Measurements from ENCODE around the gene RAET1L.

GRCh38 chr6:150055131-150055530 lies 29.8 kb upstream of the RAET1L start:
- no peak for TF ChIP-seq CBX1 (IDR thresholded peaks at IDR 0.05; ENCODE audit: low read depth)
- TF ChIP-seq, protein P1, sequence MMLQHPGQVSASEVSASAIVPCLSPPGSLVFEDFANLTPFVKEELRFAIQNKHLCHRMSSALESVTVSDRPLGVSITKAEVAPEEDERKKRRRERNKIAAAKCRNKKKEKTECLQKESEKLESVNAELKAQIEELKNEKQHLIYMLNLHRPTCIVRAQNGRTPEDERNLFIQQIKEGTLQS (IDR thresholded peaks at IDR 0.05), result no peak
- TF ChIP-seq, protein P1 (CRISPR knock-in tag; conservative IDR thresholded peaks at IDR 0.05), result no peak
- TF ChIP-seq, protein P2, sequence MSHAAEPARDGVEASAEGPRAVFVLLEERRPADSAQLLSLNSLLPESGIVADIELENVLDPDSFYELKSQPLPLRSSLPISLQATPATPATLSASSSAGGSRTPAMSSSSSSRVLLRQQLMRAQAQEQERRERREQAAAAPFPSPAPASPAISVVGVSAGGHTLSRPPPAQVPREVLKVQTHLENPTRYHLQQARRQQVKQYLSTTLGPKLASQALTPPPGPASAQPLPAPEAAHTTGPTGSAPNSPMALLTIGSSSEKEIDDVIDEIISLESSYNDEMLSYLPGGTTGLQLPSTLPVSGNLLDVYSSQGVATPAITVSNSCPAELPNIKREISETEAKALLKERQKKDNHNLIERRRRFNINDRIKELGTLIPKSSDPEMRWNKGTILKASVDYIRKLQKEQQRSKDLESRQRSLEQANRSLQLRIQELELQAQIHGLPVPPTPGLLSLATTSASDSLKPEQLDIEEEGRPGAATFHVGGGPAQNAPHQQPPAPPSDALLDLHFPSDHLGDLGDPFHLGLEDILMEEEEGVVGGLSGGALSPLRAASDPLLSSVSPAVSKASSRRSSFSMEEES (CRISPR knock-in tag; IDR thresholded peaks at IDR 0.05), result no peak
- TF ChIP-seq NR2F6 (CRISPR knock-in tag; IDR thresholded peaks at IDR 0.05), result no peak
- TF ChIP-seq PBX2 (CRISPR knock-in tag; IDR thresholded peaks at IDR 0.05; ENCODE audit: low read depth), result no peak
- no peak for TF ChIP-seq PBX2 (tag; conservative IDR thresholded peaks at IDR 0.05; ENCODE audit: low read depth)
- no peak for TF ChIP-seq JUND (IDR thresholded peaks at IDR 0.05; ENCODE audit: borderline replicate concordance, low read depth, low read length)
- TF ChIP-seq JUND (tag; IDR thresholded peaks at IDR 0.05; ENCODE audit: borderline replicate concordance, low read depth, low read length), result no peak
- TF ChIP-seq FOXA1 (IDR thresholded peaks at IDR 0.05; ENCODE audit: borderline replicate concordance), result no peak
- TF ChIP-seq MAFF (IDR thresholded peaks at IDR 0.05; ENCODE audit: low read length), result no peak
- no peak for TF ChIP-seq CREB1 (IDR thresholded peaks at IDR 0.05)
- no peak for TF ChIP-seq CREB1 (CRISPR knock-in tag; IDR thresholded peaks at IDR 0.05)
- TF ChIP-seq XRCC5 (IDR thresholded peaks at IDR 0.05; ENCODE audit: low read depth, low read length), result no peak

Data from K562 (cell line).